NCI-H526 treated with DMSO at 0.1 percent for 48 hours (cell line): Measurements from ENCODE around the gene ZNF19.
A peak's percentile ranks its signal among the peaks of the same experiment; 100 is the strongest.

Source experiments
- DNase-seq: peaks from one replicate; lab custom pipeline; 2025; lab: John Stamatoyannopoulos, UW

Gene ZNF19

DNA sequence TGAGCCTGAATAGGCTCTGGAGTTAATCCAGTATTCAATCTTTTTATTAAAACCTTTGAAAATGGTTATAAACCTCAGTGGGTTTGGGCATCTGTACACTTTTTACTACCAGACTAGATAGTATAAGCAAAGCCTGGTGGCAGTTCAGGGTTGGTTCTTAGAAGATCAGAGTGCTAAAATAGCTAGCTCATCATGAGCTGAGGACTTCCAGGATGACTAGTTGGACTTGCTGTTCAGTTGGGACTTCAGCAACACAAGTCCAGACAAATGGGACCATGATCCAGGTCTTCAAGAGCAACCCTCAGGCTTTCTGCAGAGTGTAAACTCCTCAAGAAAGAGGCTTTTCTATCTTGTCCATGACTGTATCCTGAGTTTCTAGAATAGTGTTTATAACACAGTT, 1.2 kb upstream of the ZNF19 start:
- DNase-seq = no peak

DNA sequence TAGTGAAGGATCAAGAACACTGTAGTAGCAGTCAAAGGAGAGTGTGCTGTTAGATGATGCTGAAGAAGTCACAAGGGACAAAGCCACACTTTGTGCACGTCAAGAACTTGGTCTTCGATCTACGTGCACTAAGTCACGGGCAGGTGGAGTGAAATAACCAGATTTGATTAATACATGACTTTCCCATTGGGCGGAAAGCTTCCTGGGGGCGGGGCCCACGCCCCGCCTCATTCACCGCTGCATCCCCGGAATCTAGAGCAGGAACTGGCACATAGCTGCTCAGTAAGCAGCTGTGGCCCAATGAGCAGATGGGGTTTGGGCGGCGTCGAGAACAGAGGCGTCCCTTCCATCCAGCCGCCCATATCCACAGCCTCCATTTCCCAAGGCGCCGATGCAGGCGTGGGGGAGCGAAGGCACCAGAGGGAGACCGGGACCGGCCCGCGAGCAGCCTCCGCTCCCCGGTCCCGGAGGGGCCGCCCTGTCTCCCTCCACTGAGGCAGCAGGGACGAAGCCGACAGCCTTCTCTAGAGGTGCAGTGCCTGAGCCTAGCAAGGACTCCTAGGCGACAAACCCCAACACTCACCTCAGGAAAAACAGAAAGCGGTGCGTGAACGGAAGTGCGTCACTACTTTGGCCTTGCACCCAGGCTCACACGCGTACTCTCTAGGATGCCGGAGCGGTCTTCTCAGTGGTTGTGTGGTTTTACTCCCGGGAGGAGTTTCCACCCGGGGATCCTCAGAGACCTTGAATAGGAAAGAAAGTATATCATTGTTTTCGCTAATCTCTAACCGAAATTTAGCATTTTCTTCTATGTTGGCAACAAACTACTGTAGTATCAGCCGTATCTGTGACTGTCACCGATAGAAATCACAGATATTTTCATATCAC, 4.9 kb downstream of the ZNF19 start:
- DNase-seq = peak; percentile 53

DNA sequence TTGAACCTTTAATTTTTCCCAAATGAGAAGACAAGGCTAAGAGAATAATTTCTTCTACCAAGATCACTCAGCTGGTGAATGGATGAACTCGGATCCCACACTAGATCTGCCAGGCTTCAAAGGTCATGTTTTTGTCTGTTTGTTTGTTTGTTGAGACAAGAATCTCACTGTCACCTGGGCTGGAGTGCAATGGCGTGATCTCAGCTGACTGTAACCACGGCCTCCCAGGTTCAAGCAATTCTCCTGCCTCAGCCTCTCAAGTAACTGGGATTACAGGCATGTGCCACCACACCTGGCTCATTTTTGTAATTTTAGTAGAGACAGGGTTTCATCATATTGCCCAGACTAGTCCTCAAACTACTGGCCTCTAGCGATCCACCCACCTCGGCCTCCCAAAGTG, 6.6 kb downstream of the ZNF19 start:
- DNase-seq = no peak

DNA sequence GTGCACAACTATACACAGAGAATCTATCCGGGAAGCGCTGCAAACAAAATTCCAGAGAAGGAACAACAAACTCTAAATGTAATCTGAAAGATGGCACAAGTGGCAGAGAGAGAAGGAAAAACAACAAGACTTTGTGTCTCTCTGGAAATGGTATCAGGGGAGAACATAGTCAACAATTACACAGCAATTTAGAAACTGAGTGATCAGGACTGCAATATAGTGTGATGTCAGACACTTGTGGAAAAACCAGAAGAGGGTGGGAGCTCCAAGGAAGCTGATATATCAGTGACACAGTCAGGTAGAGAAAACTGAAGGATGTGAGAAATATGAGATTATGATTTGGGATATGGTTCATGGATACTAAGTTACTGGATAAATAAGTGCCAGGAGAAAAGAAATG, 8.2 kb downstream of the ZNF19 start:
- no peak for DNase-seq

DNA sequence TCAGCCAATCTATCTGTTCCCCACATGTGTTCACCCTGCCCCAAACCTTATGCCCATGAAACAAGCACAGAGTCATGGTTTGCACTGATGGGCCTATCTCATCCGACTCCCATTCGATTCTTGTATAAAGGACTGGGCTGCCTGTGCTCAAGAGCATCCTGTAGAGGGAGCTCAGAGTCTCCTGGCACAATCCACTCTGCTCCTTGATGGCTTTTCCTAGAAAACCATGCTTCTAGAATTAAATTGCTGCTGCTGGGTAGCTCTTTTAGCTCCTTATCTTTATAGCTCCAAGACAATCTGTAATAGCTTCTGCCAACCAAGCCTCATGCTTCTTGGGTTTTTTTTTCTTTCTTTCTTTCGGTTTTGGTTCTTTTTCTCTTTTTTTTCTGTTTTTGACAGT, 9.7 kb downstream of the ZNF19 start:
- peak; percentile 3 for DNase-seq

DNA sequence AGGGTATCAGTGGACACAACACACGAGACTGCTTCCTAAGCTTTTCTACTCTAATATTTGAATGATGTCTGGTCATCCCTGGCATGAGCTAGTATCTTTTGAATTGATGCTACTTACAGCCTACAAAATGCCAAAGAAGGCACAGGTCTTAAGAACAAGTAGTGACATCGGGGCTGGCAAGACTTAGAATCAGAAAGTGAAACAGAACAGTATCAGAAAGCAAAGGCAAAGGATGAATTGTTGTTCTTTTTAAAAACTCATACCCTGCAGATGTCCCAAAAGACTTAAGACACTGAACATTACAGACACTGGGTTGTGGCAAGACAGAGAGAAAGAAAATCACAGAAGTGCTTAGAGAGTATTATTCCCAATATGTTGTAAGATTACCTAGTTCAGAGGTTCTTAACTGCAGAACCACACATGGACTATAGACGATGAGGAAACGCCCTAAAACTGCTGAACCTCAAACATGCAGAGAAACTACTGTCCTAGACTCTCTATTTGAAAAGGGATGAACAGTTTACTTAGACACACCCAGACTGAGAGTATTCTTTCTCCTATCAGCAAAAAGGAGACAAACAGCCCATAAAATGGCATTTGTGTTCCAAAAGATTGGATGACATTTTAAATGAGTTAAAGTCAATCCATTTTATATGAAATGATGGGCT, 12.5 kb downstream of the ZNF19 start:
- no peak for DNase-seq

DNA sequence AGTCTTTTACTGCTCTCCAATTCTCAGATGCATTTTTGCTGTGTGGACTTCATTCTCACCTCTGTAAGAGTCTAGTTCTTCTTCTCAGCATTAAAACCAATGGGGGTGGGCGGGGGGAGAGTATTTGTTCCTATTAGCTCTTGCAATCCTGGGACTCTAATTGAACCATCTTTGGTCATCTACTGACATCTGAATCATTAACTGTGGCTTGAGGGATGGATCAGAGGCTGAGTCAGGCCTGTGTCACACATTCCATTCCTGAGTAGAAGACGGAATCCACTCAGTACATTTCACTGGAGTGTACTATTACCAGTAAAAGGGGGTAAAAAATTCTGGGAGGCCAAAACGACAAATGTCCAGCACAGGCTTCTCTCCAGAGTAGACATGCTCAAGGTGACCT, 14.3 kb downstream of the ZNF19 start:
- no peak for DNase-seq

DNA sequence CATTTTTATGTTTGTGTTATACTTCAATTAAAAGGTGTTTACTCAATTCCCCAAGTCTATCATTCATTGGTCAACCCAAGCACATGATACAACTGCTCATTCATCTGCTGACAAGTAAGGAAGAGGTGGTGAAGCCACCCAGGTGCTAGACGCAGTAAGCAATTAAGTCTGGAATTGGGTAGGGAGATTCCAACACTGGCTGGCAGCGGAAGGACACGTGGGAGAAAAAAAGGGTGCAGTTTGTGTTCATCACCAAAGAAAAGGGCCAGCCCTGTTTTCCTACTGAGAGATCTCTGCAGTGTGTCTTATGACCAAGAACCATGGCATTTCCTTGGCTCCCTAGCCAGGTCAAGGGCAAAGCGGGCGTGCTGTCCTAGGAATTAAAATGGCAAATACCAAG, 15.2 kb downstream of the ZNF19 start:
- DNase-seq = no peak

DNA sequence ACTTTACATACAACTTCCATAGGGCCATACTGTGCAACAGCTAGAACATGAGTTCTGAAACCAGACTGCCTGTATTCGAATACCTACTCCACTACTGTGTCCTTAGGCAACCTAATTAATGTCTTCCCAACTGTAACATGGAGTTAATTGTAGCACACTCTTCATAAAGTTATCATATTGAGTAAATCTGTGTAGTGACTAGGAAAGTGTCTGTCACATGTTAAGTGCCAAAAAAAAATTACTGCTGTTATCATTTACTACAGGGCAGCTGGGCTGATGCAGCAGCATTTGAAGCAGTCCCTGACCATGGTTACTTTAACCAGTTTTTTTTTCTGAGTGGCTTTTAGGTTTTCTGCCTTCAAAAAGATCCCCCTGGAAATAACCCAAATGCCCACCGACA, 16.2 kb downstream of the ZNF19 start:
- DNase-seq = no peak

DNA sequence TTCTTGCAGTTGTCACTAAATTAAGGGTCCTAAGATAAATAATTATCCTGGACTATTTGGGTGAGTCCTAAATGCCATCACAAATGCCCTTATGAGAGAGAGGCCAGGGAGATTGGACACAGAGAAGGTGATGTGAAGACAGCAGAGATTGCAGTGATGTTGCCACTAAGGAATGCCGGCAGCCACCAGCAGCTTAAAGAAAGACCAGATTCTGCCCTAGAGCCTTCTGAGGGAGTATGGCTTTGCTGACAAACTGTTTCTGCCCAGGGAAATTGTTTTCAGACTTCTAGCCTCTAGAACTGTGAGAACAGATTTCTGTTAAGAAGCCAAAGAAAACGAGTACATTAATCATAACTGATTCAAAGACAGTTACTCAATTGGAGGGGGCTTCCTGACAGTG, 17.1 kb downstream of the ZNF19 start:
- DNase-seq = no peak

DNA sequence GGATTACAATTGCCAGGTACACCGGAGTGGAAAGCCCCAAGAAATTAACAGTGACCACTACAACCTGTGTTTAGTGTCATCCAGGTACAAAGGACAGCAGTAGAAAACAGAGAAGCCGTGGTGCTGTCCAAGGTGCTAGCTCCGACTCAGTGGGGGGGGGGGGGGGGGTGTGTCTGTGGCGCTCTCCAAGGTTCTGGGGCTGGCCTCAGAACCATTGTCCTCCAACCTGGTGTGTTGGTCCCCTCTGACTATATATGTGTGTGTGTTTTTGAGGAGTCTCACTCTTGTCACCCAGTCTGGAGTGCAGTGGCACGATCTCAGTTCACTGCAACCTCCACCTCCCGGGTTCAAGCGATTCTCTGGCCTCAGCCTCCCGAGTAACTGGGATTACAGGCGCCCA, 21.3 kb downstream of the ZNF19 start:
- DNase-seq = no peak

DNA sequence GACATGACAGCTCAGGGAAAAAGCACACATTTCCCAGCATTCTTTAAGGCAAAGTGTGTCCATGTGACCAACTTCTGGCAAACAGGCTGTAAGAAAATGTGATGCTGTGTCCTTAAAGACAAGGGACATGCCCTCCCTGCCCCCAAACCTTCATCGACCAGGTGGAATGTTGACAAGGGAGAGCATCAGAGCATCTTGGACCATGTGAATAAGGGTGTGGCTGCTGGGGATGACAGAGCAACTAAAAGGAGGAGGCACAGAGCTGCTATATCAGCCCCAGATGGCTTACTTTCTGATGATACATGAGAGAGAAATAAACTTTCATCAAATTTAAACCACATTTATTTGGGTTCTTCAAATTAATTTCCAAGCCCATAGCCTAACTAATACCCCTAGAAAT, 24.9 kb downstream of the ZNF19 start:
- DNase-seq = no peak

DNA sequence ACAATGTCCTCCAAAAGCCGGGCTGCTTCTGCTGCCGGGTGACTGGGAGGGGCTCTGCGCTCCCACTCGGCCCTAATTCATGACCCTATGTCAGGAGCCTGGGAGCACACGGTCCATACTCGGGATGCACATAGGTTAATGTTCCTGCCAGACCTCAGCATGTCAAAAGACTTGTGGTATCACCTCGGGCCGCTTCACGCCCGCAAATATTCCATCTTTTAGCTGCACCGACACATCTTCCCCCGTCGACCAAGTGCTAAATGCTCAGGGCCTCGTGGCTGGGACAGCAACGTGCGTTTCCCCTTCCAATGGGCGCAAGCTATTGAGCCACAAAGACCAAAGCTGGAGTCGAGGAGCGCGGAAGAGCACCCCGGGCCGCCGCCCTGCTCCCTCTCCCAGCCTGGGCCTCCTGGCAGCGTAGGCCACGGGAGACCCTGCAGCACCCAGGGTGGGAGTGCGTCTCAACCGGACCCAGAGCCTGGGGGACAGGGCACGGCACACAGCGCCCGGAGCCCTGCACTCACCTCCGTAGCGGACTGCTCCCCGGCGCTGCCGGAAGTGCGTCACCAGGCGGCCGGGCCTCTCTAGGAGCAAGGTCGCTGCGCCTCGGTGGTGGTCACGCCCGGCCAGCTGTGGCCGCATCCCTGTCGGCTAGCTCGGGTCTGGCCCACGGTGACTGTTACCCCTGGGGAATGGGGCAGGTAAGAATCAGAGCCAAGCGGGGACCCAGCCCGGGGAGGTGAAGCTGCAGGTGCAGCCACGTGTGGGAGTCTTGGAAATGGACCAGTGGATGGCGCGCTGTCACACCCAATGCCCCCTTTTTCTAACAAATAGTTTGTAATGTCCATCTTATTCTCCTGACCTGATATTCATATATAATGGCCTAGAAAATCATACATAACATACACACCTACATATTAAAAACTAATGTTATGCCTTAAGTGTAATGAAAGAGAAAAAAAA, 27.2 kb downstream of the ZNF19 start, which contains the start of gene ZNF23:
Gene ZNF23 (minus strand): TSS at position 562 of the 963 bp plus-strand sequence. CDS start 5,451 bp downstream, outside the sequence.
- peak; percentile 26 for DNase-seq

DNA sequence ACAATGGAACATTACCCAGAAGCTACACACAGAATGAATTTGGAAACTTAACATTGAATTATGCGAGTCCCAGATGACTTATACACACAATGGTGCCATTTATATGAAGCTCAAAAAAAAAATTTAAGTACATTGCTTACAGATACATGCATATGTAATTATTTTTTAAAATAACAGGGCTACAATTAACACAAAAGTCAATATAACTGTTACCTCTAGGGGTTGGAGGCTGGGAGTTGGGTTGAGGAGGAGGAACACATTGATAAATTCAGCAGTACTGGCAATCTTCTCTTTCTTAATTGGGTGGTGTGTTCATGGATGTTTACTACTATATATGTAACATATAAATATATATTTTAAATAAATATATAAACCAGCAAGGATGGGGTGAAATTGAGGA, 28.2 kb downstream of the ZNF19 start:
- no peak for DNase-seq

DNA sequence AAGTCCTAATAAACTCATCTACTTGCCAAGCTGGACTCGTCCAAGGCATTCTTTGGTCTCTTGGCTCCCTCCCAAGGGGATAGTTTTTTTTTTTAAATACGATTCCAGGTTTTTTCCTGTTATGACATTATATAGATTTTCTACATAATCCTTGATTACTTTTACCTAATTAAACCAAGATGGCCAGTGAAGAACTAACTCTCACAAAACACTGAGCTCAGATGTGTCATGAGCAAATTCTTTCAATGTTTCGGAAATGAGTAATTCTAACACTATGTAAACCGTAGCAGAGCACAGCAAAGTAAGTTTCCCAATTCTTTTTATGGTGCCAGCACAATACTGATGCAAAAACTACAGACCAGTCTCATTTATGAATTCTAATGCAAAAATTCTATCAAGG, 28.9 kb downstream of the ZNF19 start:
- DNase-seq = no peak

DNA sequence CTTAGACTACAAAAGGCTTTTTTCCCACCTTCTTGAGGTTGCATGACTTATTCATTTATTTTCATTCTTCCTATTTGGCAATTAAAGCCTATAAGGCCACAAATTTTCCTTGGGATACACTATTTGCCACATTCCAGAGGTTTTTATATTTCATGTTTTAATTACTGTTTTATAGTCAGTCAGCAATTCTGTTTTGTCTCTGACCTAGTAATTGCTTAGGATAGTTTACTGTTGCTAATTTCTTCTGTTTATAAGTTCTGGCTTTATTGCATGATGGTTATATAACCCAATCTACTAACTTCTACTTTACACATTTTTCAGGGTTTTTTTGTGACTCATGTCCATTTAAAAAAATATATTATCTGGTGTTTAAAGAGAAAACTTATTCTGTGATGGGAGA, 29.6 kb downstream of the ZNF19 start:
- no peak for DNase-seq

DNA sequence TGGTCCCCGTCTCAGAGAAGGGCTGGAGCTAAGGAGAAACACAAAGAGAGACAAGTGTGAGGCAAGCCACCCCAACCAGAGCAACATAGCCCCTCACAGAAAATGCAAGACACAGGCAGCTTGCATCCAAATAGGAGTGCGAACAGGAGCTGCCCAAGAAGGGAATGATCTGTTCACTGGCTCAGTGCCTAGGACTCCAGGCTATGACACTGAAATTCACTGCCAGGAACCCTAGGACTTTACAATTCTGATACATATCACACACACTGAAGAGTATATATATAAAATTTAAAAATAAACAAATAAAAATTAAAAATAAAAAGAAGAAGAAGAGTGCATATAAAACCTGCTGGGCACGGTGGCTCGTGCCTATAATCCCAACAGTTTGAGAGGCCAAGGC, 32.3 kb downstream of the ZNF19 start:
- no peak for DNase-seq

DNA sequence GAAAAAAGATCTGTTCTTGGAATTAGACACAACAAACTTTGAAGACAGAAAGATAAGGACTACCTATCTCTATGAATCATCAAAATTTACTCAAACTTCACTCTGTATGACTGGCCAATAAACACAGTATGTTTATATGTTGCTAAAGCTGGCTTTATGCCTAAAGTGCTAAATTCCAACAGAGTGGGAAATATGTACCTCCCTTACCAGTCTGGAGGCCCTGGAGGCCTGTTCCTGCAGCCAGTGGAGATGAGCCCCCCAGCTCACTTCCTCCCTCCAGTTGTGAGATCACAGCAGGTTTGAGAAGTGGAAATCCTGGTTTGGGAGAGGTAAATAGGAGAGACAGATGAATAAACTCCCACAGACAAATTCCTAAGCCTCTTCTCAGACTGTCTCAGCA, 36.1 kb downstream of the ZNF19 start:
- no peak for DNase-seq

DNA sequence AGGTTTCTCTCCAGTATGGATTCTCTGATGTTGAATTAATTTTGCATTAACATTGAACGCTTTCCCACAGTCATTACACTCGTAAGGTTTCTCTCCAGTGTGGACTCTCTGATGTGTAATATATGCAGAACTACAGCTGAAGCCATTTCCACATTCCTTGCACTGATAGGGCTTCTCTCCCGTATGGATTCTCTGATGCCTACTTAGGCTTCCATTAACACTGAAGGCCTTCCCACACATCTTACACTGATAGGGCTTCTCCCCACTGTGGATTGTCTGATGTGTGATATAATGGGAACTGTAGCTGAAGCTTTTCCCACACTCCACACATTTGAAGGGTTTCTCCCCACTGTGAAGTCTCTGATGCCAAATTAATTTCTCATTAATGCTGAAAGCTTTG, 40.1 kb downstream of the ZNF19 start:
- DNase-seq = no peak

DNA sequence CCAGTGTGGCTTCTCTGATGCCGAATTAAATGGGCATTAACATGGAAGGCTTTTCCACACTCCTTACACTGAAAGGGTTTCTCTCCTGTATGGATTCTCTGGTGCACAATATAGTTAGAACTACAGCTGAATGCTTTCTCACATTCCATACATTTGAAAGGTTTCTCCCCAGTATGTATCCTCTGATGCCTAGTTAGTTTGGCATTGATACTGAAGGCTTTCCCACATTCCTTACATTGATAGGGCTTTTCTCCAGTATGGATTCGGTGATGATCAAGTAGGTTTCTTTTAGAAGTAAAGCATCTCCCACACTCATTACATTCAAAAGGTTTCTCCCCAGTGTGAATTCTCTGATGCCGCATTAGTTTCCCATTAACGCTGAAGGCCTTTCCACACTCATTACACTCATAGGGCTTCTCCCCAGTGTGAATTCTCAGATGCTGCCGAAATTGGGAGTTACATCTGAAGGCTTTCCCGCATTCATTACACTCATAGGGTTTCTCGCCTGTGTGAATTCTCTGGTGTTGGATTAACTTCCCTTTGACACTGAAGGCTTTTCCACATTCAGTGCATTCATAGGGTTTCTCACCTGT, 40.8 kb downstream of the ZNF19 start:
- no peak for DNase-seq

DNA sequence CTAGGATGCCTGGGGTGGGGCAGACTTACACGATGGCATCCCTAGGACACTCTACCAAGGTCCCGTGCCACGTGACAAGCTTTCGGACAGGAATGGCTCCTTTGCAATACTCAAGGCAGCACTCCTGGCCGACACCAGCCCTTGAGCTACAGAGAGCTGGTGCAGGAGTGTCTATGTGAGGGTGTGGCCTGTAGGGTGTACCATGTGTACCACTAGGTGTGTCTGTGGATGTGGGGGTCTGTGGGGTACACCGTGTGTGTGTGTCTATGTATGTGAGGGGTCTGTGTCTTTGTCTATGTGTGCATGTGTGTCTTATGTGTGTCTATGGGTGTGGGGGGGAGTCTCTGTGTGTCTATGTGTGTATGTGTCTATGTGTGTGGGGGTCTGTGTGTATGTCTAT, 45.4 kb downstream of the ZNF19 start:
- no peak for DNase-seq

DNA sequence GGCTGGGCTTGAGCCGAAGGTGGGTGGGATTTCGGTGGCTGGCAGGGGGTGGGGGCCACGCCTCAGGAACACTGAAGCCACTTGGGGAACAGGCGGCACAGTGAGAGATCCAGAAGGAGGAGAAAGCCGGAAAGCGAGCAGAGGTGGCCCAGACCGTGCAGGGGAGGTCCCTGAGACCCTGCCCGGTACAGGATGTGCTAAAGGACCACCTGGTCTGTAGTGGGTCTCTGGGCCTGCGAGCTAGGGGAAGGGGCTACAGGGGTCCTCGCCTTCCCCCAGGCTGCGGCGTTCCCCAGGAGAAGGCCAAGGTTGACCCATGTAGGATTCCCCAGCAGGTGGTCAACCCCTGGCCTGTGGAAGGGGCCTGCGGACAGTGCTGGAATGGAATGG, 47.1 kb downstream of the ZNF19 start, which contains the start of gene TLE7:
Gene TLE7 (minus strand): TSS at position 4 of the 390 bp plus-strand sequence. CDS start 8,730 bp downstream, outside the sequence.
- DNase-seq = no peak
